Body of pancreas (tissue), 4 donors: ENCODE results near the gene C1GALT1.

Experiments used
- CTCF ChIP-seq, 7 experiments: fragments of 450-650 bp in 4 of 7; fragments of 200-600 bp in 3 of 7; sonication (generic) in 3 of 7; IDR thresholded peaks; one replicate each; pipeline ENCODE4 v1.5.1; 2016 to 2019; ENCODE audit warnings: antibody characterized with exemption in 7 of 7
- POLR2A ChIP-seq, 3 donors: fragments of 450-650 bp; IDR thresholded peaks; one replicate each; pipeline ENCODE4 v1.6.1; 2016; ENCODE audit warnings: antibody characterized with exemption in 3 of 3, mild to moderate bottlenecking in 2 of 3

GRCh38 chr7:7188091-7188490 is 5.7 kb downstream of the C1GALT1 start:
- TF ChIP-seq POLR2A (IDR thresholded peaks at IDR 0.05) (no peak), CTCF (IDR thresholded peaks at IDR 0.05) (no peak)
